K562 (cell line): ENCODE data around the gene PDE6B. TPM values are rescaled to one million over a fixed set of nuclear protein-coding genes. Genes with fewer than 3 reads are reported as not detected.
A peak's percentile ranks its signal among the peaks of the same experiment; 100 is the strongest.

Experiments used
- GATAD2A ChIP-seq: fragments of 450-650 bp; IDR thresholded peaks from 2 replicates; pipeline ENCODE4 v1.6.1; 2017
- MAX ChIP-seq: sonication (generic); formaldehyde crosslinking; IDR thresholded peaks from 2 replicates; pipeline ENCODE4 v1.9.0; 2022; ENCODE audit warnings: mild to moderate bottlenecking, missing genetic modification reagents
- MLLT1 ChIP-seq, 2 experiments: fragments of 450-650 bp; IDR thresholded peaks; 2 replicates each; pipeline ENCODE4 v1.6.1; 2016
- MLX ChIP-seq, 2 experiments: fragments of 450-650 bp in 1 of 2; sonication (generic) in 1 of 2; formaldehyde crosslinking; conservative IDR thresholded peaks; 2 replicates each; pipeline versions ENCODE4 v1.4.0 to v1.8.1; 2020 to 2022; ENCODE audit warnings: mild to moderate bottlenecking in 1 of 2, missing genetic modification reagents in 1 of 2
- MYC ChIP-seq, 2 experiments: fragments of 250-450 bp in 1 of 2; sonication (Bioruptor Pico) in 1 of 2; IDR thresholded peaks; 2 replicates each; pipeline versions ENCODE4 v1.5.1 to v1.6.1; 2012 to 2021; ENCODE audit warnings: low read depth in 2 of 2, borderline replicate concordance in 1 of 2, improper control_type of control experiment in 1 of 2, low read length in 1 of 2, mild to moderate bottlenecking in 1 of 2, moderate library complexity in 1 of 2
- SAP30 ChIP-seq: fragments of 200-600 bp; sonication (generic); IDR thresholded peaks from 2 replicates; pipeline ENCODE4 v1.6.1; 2012; ENCODE audit warnings: borderline replicate concordance, low read depth, mild to moderate bottlenecking, moderate library complexity, low read length, control low read depth, inconsistent platforms; ENCODE audit not compliant: insufficient read depth, poor library complexity, severe bottlenecking
- ZC3H11A ChIP-seq: IDR thresholded peaks from 2 replicates; pipeline ENCODE4 v1.6.1; 2012; ENCODE audit warnings: low read depth, low read length, improper control_type of control experiment
- ZNF778 ChIP-seq: fragments of 450-650 bp; formaldehyde crosslinking; IDR thresholded peaks from 2 replicates; pipeline ENCODE4 v1.4.0; 2020; ENCODE audit warnings: mild to moderate bottlenecking, moderate library complexity
- polyA plus RNA-seq, 8 experiments: library from polyadenylated mRNA; depleted of rRNA in 4 of 8; stranded (reverse) in 5 of 8; unstranded in 3 of 8; fragments of >200 nt; fragmentation: Nextera tagmentation in 2 of 8; fragmentation: Illumina TruSeq in 1 of 8; extraction: Ambion mirVana in 2 of 8; extraction: Trizol in 1 of 8; gene quantifications; 2 replicates each; pipeline versions ENCODE4 v1.2.1 to v1.2.3, GENCODE V29; 2011 to 2014; ENCODE audit warnings: inconsistent platforms in 1 of 8, missing spikeins in 1 of 8
- total RNA-seq, 7 experiments: library from RNA; depleted of rRNA in 6 of 7; stranded (reverse); fragments of >200 nt in 6 of 7; fragmentation: Illumina TruSeq in 2 of 7; extraction: Trizol in 2 of 7; gene quantifications; 2 replicates each; pipeline versions ENCODE4 v1.2.1 to v1.2.3, GENCODE V29; 2011 to 2021; ENCODE audit warnings: low replicate concordance in 1 of 7
- TF ChIP-seq, protein P1 (sequence below): sonication (generic); formaldehyde crosslinking; IDR thresholded peaks from 2 replicates; pipeline ENCODE4 v1.8.1; 2023; ENCODE audit warnings: mild to moderate bottlenecking, missing genetic modification reagents
- TF ChIP-seq, protein P2 (sequence below): sonication (generic); formaldehyde crosslinking; IDR thresholded peaks from 2 replicates; pipeline ENCODE4 v1.8.0; 2022; ENCODE audit warnings: missing genetic modification reagents, mild to moderate bottlenecking, borderline replicate concordance

Gene PDE6B
- total and polyA plus RNA-seq, 9 of the 15 experiments (the other 6 are each of a cell fraction or from before 2014, with no cell fraction given): 0.04 TPM; not detected in 8

DNA sequence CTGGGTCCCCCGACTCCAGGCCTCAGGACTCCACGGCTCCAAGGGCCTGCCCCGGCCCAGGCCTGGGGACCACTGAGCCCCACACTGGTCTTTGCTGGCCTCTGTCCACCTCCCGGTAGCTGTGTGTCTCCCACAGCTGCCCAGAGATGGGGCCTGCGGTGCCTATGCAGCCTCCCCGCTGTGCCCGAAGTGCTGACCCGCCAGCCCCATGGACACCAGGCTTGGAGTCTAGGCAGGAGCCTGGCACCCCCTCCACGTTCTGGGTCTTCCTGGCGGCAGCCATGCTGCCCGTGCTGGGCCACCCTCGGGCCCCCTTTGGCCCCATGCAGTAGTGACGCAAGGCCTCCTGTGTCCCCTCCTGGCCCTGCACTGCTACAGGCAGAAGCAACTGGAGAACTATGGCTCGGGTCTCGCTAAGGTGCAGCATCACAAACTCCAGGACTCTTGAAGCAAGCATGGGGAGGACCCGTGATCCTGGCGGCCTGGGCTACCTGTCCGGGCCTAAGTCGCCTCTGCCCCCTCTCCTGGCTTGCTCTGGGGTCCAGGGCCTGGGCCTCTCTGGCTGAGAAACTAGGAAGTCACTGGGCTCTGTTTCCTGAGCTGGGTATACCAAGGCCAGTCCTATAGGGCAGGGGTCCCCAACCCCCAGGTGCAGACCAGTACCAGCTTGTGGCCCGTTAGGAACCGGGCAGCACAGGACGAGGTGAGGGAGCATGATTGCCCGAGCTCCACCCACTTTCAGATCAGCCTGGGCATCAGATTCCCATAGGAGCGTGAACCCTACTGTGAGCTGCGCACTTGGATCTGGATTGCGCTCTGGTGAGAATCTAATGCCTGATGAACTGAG, 49.9 kb downstream of the PDE6B start (continued):
- peak; percentile 5 for TF ChIP-seq SAP30
- 0 out of 2 replicates have a peak, but pooled peaks have one; percentile 20 for TF ChIP-seq MAX (CRISPR knock-in tag)
- no peak for TF ChIP-seq GATAD2A
- no peak for TF ChIP-seq ZC3H11A
- TF ChIP-seq MLX (CRISPR knock-in tag; conservative IDR thresholded peaks at IDR 0.05): 0 out of 4 replicates have a peak, but pooled peaks of 1 of the 2 experiments have one; percentile 38
- TF ChIP-seq, protein P1, sequence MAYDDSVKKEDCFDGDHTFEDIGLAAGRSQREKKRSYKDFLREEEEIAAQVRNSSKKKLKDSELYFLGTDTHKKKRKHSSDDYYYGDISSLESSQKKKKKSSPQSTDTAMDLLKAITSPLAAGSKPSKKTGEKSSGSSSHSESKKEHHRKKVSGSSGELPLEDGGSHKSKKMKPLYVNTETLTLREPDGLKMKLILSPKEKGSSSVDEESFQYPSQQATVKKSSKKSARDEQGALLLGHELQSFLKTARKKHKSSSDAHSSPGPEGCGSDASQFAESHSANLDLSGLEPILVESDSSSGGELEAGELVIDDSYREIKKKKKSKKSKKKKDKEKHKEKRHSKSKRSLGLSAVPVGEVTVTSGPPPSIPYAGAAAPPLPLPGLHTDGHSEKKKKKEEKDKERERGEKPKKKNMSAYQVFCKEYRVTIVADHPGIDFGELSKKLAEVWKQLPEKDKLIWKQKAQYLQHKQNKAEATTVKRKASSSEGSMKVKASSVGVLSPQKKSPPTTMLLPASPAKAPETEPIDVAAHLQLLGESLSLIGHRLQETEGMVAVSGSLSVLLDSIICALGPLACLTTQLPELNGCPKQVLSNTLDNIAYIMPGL (CRISPR knock-in tag): 0 out of 2 replicates have a peak, but pooled peaks have one; percentile 3
- TF ChIP-seq MLLT1 (IDR thresholded peaks at IDR 0.05): peak in 1 of 2 experiments; percentile 36; a peak in 1 of 4 replicates
- TF ChIP-seq ZNF778: no peak
- TF ChIP-seq, protein P2, sequence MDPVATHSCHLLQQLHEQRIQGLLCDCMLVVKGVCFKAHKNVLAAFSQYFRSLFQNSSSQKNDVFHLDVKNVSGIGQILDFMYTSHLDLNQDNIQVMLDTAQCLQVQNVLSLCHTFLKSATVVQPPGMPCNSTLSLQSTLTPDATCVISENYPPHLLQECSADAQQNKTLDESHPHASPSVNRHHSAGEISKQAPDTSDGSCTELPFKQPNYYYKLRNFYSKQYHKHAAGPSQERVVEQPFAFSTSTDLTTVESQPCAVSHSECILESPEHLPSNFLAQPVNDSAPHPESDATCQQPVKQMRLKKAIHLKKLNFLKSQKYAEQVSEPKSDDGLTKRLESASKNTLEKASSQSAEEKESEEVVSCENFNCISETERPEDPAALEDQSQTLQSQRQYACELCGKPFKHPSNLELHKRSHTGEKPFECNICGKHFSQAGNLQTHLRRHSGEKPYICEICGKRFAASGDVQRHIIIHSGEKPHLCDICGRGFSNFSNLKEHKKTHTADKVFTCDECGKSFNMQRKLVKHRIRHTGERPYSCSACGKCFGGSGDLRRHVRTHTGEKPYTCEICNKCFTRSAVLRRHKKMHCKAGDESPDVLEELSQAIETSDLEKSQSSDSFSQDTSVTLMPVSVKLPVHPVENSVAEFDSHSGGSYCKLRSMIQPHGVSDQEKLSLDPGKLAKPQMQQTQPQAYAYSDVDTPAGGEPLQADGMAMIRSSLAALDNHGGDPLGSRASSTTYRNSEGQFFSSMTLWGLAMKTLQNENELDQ: no peak
- no peak for TF ChIP-seq MYC (IDR thresholded peaks at IDR 0.05; ENCODE audit: low read depth, low read length)
- TF ChIP-seq MYC (CRISPR knock-in tag; IDR thresholded peaks at IDR 0.05; ENCODE audit: borderline replicate concordance, low read depth): 0 out of 2 replicates have a peak, but pooled peaks have one; percentile 2
